Tibial nerve (tissue), 4 donors: ENCODE measurements around the gene APAF1. TPM values are rescaled to one million over a fixed set of nuclear protein-coding genes. Genes with fewer than 3 reads are reported as not detected.

Source experiments
- DNase-seq, 2 donors: peaks; one replicate each; pipeline ENCODE4 v3.0.0-alpha.2; 2019; ENCODE audit warnings: low spot score in 2 of 2
- H3K27ac ChIP-seq, 4 donors: fragments of 200-600 bp; sonication (generic) in 3 of 4; one replicate each; pipeline ENCODE4 v1.5.1; 2017 to 2019; ENCODE audit warnings: mild to moderate bottlenecking in 1 of 4
- H3K27me3 ChIP-seq, 2 donors: fragments of 200-600 bp; sonication (generic) in 1 of 2; one replicate each; pipeline versions ENCODE4 v1.5.1 to v1.6.0; 2017 to 2019
- H3K36me3 ChIP-seq, 3 donors: fragments of 200-600 bp; sonication (generic); one replicate each; pipeline ENCODE4 v1.5.1; 2018 to 2019
- H3K4me1 ChIP-seq, 4 donors: fragments of 200-600 bp; sonication (generic) in 3 of 4; one replicate each; pipeline ENCODE4 v1.5.1; 2017 to 2019
- H3K4me3 ChIP-seq, 4 donors: fragments of 200-600 bp; sonication (generic) in 3 of 4; one replicate each; pipeline ENCODE4 v1.5.1; 2017 to 2019; ENCODE audit warnings: mild to moderate bottlenecking in 1 of 4, moderate library complexity in 1 of 4
- H3K9me3 ChIP-seq, 4 donors: fragments of 200-600 bp; sonication (generic) in 3 of 4; one replicate each; pipeline ENCODE4 v1.5.1; 2017 to 2019
- EP300 ChIP-seq, 2 donors: sonication (generic); formaldehyde crosslinking; IDR thresholded peaks; one replicate each; pipeline ENCODE4 v1.6.1; 2017; ENCODE audit warnings: antibody characterized with exemption in 2 of 2, mild to moderate bottlenecking in 1 of 2
- POLR2A ChIP-seq, 2 donors: fragments of 450-650 bp; IDR thresholded peaks; one replicate each; pipeline ENCODE4 v1.6.1; 2017; ENCODE audit warnings: antibody characterized with exemption in 2 of 2, mild to moderate bottlenecking in 2 of 2, moderate library complexity in 2 of 2
- WGBS, 2 donors: methylation state at CpG; one replicate each; pipeline ENCODE4 v1.1.5; 2018; 5-methylcytosine and 5-hydroxymethylcytosine counted together
- total RNA-seq, 4 donors: library from RNA; depleted of rRNA; stranded (reverse); fragments of >200 nt; gene quantifications; one replicate each; pipeline ENCODE4 v1.1.0, GENCODE V29; 2016
- TF ChIP-seq, protein P1 (sequence below), 5 experiments: fragments of 200-600 bp in 3 of 5; fragments of 450-650 bp in 2 of 5; sonication (generic) in 3 of 5; IDR thresholded peaks; one replicate each; pipeline ENCODE4 v1.5.1; 2016 to 2019; ENCODE audit warnings: antibody characterized with exemption in 5 of 5, mild to moderate bottlenecking in 3 of 5, moderate library complexity in 2 of 5

The APAF1 gene
- total RNA-seq, 4 donors from 2014 or later = 12.1 to 18.1 (median 15.5) TPM

DNA sequence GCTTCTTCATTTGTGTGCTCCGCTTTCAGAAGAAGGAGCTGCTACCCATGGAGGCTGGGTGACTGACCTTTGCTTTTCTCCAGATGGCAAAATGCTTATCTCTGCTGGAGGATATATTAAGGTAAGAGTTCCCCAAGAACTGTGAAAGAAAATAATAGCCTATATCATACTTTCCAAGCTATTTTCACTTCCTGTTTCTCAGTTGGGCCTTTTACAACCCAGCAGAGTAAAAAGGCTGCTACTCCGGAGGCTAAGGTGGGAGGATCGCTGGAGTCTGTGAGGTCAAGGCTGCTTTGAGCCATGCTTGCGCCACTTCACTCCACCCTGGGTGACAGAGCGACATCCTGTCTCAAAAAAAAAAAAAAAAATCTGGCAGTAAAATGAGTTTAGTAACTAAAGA, 82.1 kb downstream of the APAF1 start:
- Histone ChIP-seq H3K4me1 (peaks cover 0 to 8% (median 0%) of the 10 kb centered on the region in 4 donors), H3K27ac (no peak overlapping the region), H3K4me3 (no peak overlapping the region), H3K36me3 (peaks cover 0 to 90% (median 0%) of the 10 kb centered on the region in 3 donors), H3K9me3 (no peaks in the 10 kb centered on the region), H3K27me3 (no peaks in the 10 kb centered on the region)
- no peak for TF ChIP-seq EP300 (IDR thresholded peaks at IDR 0.05)
- TF ChIP-seq, protein P1, sequence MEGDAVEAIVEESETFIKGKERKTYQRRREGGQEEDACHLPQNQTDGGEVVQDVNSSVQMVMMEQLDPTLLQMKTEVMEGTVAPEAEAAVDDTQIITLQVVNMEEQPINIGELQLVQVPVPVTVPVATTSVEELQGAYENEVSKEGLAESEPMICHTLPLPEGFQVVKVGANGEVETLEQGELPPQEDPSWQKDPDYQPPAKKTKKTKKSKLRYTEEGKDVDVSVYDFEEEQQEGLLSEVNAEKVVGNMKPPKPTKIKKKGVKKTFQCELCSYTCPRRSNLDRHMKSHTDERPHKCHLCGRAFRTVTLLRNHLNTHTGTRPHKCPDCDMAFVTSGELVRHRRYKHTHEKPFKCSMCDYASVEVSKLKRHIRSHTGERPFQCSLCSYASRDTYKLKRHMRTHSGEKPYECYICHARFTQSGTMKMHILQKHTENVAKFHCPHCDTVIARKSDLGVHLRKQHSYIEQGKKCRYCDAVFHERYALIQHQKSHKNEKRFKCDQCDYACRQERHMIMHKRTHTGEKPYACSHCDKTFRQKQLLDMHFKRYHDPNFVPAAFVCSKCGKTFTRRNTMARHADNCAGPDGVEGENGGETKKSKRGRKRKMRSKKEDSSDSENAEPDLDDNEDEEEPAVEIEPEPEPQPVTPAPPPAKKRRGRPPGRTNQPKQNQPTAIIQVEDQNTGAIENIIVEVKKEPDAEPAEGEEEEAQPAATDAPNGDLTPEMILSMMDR (IDR thresholded peaks at IDR 0.05) = no peak
- WGBS, 2 donors = 89 to 97% methylated on average over 5 of the region's 5 CpGs
- DNase-seq = no peak

DNA sequence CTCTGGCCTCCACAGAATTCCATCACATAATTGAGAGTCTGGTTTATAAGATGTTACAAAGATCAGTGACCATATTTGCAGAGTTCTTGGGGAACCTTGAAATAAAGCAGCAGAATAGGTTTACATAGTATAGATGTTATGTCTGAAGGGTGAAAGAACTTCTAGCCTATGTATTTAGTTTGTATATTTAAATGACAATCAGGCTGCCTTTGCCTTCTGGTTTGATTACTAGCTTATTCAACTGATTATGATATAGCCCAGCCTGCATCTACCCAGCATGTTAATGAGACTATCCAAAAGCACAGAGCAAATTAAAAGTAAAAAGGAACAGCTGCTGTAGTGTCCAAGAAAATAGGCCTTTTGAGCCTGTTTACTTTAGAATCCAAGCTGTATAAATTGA, 85.3 kb downstream of the APAF1 start:
- peaks cover 0 to 77% (median 0%) of the 10 kb centered on the region in 3 donors for H3K36me3 ChIP-seq
- TF ChIP-seq, protein P1 (IDR thresholded peaks at IDR 0.05) = no peak
- TF ChIP-seq POLR2A (IDR thresholded peaks at IDR 0.05) = no peak
- no peak for TF ChIP-seq EP300 (IDR thresholded peaks at IDR 0.05)
- H3K27me3 ChIP-seq = no peaks in the 10 kb centered on the region
- H3K9me3 ChIP-seq = no peaks in the 10 kb centered on the region
- DNase-seq = no peak
- H3K4me1 ChIP-seq = peaks cover 0 to 4% (median 0%) of the 10 kb centered on the region in 4 donors
- no peak overlapping the region for H3K4me3 ChIP-seq
- H3K27ac ChIP-seq = no peak overlapping the region

DNA sequence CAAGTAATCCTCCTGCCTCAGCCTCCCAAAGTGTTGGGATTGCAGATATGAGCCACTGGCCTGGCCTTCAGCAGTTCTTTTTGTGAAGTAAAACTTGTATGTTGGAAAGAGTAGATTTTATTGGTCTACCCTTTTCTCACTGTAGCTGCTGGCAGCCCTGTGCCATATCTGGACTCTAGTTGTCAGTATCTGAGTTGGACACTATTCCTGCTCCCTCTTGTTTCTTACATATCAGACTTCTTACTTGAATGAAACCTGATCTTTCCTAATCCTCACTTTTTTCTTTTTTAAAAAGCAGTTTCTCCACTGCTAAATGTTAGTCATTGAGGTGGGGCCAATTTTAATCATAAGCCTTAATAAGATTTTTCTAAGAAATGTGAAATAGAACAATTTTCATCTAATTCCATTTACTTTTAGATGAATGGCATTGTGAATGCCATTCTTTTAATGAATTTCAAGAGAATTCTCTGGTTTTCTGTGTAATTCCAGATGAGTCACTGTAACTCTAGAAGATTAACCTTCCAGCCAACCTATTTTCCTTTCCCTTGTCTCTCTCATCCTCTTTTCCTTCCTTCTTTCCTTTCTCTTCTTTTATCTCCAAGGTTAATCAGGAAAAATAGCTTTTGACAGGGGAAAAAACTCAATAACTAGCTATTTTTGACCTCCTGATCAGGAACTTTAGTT, 88.7 kb downstream of the APAF1 start:
- DNase-seq = no peak
- TF ChIP-seq EP300 (IDR thresholded peaks at IDR 0.05) (no peak), POLR2A (IDR thresholded peaks at IDR 0.05) (no peak)
- Histone ChIP-seq H3K9me3 (no peaks in the 10 kb centered on the region), H3K4me1 (peaks cover 0 to 7% (median 0%) of the 10 kb centered on the region in 4 donors), H3K27ac (no peak overlapping the region), H3K36me3 (peaks cover 0 to 62% (median 0%) of the 10 kb centered on the region in 3 donors), H3K27me3 (no peaks in the 10 kb centered on the region), H3K4me3 (no peak overlapping the region)

DNA sequence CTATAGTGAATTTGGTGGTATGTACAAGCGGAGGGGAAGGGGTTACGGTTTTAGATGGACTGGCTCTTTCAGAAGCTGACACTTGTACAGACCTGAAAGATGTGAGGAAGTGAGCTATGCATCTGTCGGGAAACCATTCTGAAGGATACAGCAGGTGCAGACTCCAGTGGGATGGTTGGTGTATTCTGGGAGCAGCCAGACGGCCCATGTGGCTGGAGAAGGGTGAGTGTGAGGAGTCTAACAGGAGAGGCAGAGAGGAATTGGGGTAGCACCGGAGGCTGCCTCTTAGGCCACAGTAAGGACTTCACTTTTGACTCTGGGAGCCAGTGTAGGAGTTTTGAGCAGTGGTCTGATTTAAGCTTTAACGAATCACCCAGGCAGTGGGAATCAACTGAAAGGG, 90.7 kb downstream of the APAF1 start:
- peaks cover 0 to 42% (median 0%) of the 10 kb centered on the region in 3 donors for H3K36me3 ChIP-seq
- no peak overlapping the region for H3K4me3 ChIP-seq
- no peak for DNase-seq
- H3K9me3 ChIP-seq = no peaks in the 10 kb centered on the region
- TF ChIP-seq POLR2A (IDR thresholded peaks at IDR 0.05) = no peak
- no peak for TF ChIP-seq EP300 (IDR thresholded peaks at IDR 0.05)
- TF ChIP-seq, protein P1 (IDR thresholded peaks at IDR 0.05) = no peak
- no peaks in the 10 kb centered on the region for H3K27me3 ChIP-seq
- peaks cover 0 to 7% (median 0%) of the 10 kb centered on the region in 4 donors for H3K4me1 ChIP-seq
- 94 to 95% methylated on average over 6 of the region's 6 CpGs for WGBS, 2 donors
- no peak overlapping the region for H3K27ac ChIP-seq

DNA sequence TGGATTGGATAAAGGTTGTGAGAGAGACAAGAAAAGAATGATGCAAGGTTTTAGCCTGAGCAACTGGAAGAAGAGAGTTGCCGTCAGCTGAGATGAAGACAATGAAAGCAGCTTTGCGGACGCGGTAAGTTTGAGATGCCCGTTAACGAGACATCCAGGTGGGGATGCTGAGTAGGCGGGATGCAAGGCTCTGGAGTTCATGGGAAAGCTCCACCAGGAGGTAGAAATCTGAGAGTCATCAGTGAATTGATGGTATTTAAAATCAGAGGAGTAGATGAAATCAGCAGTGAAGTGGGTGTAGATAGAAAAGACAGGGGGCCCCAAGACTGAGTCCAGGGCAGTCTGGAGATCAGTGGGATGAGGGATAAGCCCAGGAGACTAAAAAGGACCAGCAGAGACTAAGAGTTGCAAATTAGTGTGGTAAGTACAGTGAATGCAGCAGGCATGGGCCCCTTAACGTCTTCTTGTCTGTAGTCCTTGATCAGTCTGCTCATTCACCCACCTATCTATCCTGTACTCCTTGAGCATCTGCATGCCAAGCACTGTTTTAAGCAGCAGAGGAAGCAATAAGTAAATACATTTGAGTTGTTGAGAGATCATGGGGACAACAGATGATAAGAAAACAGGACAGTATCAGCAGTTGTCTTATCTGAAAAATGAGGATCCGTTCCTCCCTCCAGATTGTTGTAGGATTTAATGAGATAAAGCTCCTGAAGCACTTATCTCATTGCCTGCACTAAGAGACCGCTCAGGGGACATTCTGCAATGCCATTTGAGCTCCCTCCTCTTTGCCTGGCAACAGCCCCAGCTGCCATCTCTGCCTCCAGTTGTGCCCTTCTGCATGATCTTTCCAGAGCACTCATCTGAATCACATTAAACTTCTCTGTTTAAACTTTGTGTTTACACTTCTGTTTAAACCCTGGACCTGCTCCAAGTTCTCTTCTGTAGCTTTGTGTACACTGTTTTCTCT, 91.5 kb downstream of the APAF1 start:
- 84 to 85% methylated on average over 10 of the region's 10 CpGs for WGBS, 2 donors
- TF ChIP-seq, protein P1 (IDR thresholded peaks at IDR 0.05) = no peak
- TF ChIP-seq POLR2A (IDR thresholded peaks at IDR 0.05) (no peak), EP300 (IDR thresholded peaks at IDR 0.05) (no peak)
- DNase-seq = no peak
- Histone ChIP-seq H3K27me3 (no peaks in the 10 kb centered on the region), H3K4me1 (peaks cover 0 to 7% (median 0%) of the 10 kb centered on the region in 4 donors), H3K36me3 (peaks cover 0 to 34% (median 0%) of the 10 kb centered on the region in 3 donors), H3K27ac (no peak overlapping the region), H3K4me3 (no peak overlapping the region), H3K9me3 (no peaks in the 10 kb centered on the region)
